Measurements from ENCODE around the gene FYB1.
A peak's percentile ranks its signal among the peaks of the same experiment; 100 is the strongest.

The FYB1 gene

DNA sequence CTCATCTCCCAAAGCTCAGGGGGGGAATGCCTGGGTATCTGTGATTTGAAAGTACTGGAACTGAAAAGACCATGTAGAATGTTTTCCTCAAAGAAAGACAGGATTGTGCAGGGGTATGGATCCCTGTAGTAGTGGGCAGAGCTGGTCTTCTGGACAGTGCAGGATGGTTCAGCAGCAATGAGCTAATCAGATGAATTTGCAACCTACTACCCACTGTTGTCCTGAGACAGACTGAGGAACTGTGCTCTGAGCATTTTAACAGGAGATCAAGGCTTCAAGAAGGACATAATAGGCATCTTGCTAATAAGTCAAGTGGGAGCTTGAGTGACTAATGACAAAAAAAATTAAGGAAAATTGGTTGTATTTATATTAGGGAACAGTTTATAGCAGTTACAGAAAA, 61.7 kb downstream of the FYB1 start:
- TF ChIP-seq, protein P1, sequence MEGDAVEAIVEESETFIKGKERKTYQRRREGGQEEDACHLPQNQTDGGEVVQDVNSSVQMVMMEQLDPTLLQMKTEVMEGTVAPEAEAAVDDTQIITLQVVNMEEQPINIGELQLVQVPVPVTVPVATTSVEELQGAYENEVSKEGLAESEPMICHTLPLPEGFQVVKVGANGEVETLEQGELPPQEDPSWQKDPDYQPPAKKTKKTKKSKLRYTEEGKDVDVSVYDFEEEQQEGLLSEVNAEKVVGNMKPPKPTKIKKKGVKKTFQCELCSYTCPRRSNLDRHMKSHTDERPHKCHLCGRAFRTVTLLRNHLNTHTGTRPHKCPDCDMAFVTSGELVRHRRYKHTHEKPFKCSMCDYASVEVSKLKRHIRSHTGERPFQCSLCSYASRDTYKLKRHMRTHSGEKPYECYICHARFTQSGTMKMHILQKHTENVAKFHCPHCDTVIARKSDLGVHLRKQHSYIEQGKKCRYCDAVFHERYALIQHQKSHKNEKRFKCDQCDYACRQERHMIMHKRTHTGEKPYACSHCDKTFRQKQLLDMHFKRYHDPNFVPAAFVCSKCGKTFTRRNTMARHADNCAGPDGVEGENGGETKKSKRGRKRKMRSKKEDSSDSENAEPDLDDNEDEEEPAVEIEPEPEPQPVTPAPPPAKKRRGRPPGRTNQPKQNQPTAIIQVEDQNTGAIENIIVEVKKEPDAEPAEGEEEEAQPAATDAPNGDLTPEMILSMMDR (conservative IDR thresholded peaks at IDR 0.05; ENCODE audit: control insufficient read depth, insufficient read depth, low read depth, low read length) = no peak
- no peak overlapping the region for H3K4me3 ChIP-seq (ENCODE audit: control insufficient read depth, low read depth, low read length)
- DNase-seq (ENCODE audit: low read depth) = no peak

DNA sequence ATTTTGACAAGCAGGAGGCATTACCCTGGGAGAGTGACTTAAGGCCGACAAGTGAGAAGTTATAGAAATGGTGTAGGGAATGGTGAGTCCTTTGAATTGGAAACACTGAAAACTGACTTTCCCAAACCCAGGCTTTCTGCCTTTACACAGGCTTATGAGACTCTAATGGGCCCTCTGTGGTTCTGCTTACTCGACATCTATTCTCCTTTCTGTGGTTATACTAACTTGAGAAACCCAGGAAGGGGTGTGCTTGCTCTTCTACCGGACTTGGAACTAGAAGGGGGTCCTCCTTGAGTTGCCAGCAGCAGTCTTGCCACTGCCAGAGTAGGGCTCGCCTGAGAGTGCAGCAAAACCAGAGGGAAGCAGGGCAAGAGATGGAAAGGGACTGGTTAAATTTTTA, 63.3 kb downstream of the FYB1 start:
- DNase-seq (ENCODE audit: low read depth) = no peak
- TF ChIP-seq, protein P1 (conservative IDR thresholded peaks at IDR 0.05; ENCODE audit: control insufficient read depth, insufficient read depth, low read depth, low read length) = no peak
- no peak overlapping the region for H3K4me3 ChIP-seq (ENCODE audit: control insufficient read depth, low read depth, low read length)

DNA sequence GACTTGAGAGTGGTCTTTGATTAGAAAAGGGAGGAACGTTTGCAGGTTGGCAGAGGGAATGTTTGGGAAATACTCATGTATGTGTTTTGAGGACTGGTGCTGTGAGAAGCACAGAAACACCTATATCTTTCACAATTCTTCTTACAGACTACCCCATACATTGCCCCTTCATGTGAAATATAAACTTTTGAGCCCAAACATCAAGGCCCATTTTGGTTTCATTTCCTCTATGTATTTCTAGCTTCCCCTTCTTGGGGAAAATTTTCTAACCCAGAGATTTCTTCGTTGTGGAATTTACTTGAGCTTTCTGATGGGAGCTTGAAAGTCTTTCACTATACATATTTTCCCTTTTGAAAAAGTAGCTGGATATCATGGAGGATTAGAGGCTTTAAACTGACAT, 67.6 kb downstream of the FYB1 start:
- DNase-seq (ENCODE audit: low read depth) = no peak
- H3K4me3 ChIP-seq (ENCODE audit: control insufficient read depth, low read depth, low read length) = no peak overlapping the region
- TF ChIP-seq, protein P1 (conservative IDR thresholded peaks at IDR 0.05; ENCODE audit: control insufficient read depth, insufficient read depth, low read depth, low read length) = no peak

DNA sequence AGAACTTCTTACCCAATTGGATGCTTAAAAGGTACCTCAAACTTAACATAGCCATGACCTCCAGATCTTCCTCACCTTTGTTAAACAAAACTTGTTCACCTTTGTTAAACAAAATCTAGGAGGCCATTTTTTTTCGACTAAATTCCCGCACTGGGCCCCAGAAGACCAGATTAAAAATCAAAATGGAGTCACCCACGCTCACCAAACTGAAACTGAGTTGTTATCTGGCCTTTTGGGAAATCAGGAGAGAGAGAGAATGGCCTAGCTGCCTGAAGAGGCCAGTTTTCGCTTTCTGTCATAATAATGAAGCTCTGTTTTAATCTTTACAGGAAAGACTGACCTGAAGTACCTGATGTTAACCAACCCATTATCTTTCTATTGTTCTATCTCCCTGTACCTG, 69.4 kb downstream of the FYB1 start:
- H3K4me3 ChIP-seq (ENCODE audit: control insufficient read depth, low read depth, low read length) = no peak overlapping the region
- TF ChIP-seq, protein P1 (conservative IDR thresholded peaks at IDR 0.05; ENCODE audit: control insufficient read depth, insufficient read depth, low read depth, low read length) = no peak
- no peak for DNase-seq (ENCODE audit: low read depth)

DNA sequence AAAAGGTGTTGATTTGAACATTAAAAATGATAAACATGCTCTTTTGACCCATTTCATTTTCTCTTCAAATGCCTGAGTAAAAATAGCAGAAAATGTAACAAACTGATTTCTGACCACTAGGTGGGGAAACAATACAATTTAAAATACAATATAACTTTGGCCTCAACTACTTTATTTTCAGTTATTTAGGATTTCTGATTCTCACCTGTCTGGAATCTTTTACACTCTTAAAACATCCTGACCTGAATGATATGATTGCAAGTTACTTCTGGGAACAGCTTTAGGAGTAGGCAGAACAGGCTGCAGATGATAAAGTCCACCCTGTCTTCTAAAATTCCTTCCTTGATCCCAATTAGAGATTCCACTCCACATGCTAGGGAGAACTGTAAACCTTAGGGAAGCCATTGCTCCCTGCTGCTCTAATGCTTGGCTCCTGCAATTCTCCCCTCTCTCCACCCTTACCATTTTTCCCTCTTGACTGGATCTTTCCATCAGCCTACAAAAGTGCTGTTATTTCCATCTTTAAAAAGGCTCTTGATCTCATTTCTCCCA, 70.3 kb downstream of the FYB1 start:
- TF ChIP-seq, protein P1 (conservative IDR thresholded peaks at IDR 0.05; ENCODE audit: control insufficient read depth, insufficient read depth, low read depth, low read length) = peak; percentile 38
- DNase-seq (ENCODE audit: low read depth) = peak; percentile 33
- no peak overlapping the region for H3K4me3 ChIP-seq (ENCODE audit: control insufficient read depth, low read depth, low read length)

DNA sequence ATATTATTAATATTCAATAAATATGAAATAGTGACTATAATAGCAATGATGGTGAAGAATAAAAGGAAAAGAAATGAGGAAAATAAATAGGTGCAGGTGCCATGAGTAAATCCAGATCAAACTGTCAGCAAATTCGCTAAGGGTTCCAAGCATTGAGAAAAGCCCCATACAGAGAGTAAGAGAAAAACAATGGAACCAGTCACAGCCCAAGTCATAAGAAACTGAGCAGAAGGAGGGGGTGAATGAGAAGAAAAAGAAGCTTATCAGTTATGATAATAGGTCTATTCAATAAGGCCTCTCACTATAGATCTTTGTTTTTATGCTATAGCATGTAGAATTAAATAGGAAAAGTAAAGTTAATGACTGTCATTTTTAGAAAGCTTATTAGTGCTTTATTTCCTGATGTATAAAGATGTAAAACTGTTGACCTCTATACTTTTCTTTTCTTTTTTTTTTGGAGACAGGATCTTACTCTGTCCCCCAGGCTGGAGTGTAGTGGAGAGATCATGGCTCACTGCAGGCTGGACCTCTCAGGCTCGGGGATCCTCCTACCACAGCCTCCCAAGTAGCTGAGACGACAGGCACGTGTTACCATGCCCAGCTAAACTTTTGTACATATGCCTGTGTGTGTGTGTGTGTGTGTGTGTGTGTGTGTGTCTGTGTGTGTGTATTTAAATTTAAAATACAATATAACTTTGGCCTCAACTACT, 72.4 kb downstream of the FYB1 start:
- DNase-seq (ENCODE audit: low read depth) = no peak
- TF ChIP-seq, protein P1 (conservative IDR thresholded peaks at IDR 0.05; ENCODE audit: control insufficient read depth, insufficient read depth, low read depth, low read length) = no peak
- no peak overlapping the region for H3K4me3 ChIP-seq (ENCODE audit: control insufficient read depth, low read depth, low read length)
